DMS 273 (cell line): Measurements from ENCODE around the gene C2CD2L.
"Not testable (repeated sequence)": the region's sequence is repeated elsewhere in the genome, so short reads cannot be mapped to it uniquely, and the experiment has no call there.

Experiments used
- DNase-seq: peaks from one replicate; lab custom pipeline; 2025; ENCODE audit not compliant: unreplicated experiment; lab: John Stamatoyannopoulos, UW

The C2CD2L gene

DNA sequence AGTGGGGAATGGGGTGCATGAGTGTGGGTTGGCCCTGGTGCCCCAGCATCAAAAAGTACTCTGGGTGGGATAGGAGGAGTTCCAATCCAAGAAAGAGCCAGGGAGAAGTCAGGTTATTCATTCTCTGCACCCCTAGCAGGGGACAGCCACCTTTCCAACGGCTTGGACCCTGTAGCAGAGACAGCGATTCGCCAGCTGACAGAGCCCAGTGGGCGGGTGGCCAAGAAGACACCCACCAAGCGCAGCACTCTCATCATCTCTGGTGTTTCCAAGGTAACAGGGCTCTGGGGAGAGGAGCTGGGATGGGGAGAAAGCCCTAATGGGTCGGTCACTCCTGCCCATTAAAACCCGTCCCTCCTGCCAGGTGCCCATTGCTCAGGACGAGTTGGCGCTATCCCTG lies 6.6 kb downstream of the C2CD2L start:
- DNase-seq, result no peak

DNA sequence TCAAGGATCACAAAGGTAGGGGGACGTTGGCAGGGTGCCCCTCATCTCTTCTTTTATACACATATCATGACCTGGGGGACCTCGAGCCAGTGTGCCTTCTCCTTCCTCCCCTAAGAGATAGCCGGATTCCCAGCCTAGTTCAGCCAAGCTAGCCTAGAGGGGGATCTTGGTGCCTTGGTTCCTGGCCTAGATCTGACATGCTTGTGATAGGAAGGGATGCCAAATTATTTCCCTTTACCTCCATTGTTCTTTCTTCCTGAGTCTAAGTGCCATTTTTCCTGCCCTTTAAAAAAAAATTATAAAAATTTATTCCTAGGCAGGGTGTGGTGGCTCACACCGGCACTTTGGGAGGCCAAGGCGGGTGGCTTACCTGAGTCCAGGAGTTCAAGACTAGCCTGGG lies 7.2 kb downstream of the C2CD2L start:
- no peak for DNase-seq

DNA sequence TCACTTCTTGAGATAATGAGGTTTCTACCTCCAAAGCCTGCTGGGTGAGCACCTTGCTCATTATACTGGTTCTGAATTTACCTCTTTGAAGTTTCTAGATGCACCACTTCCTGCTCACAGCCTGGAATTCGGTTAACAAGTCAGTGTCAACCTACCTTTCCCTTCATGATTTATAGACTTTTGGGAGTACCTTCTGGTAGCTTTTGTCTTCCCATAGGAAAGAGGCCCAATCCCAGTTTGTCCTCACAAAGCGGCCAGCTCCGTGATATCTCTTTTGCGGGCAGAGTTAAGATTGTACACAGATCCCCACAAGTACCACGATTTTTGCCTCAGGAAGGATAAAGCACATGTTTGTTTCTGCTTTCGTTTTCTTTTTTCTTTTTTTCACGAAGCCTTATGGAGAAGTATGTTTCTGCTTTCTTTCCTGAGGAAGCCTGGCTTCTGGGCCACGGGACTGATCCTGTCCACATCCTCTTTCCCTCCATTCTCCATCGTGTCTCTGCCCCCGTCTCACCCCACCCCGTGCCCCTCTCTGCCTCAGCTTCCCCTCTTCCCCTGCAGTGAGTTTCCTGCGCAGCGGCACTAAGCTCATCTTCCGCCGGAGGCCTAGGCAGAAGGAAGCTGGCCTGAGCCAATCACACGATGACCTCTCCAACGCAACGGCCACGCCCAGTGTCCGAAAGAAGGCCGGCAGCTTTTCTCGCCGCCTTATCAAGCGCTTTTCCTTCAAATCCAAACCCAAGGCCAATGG lies 8.5 kb downstream of the C2CD2L start:
- DNase-seq, result no peak

DNA sequence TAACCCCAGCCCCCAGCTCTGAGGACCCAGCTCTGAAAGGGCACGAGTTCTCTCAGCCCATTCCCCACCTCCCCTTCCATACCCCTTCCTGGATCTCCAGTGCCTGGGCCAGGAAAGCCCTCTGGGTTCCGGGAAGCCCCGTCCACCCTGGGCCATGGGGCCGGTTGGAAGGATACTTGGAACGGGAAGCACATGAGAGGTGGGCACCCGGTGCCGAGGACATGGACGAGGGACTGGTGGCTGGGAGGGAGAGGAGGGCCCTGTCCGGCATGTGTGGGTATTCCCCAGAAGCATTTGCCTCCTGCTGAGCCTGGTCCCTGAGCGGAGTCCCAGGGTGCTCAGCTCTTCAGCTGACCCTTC lies 9.1 kb downstream of the C2CD2L start:
- DNase-seq, result no peak

DNA sequence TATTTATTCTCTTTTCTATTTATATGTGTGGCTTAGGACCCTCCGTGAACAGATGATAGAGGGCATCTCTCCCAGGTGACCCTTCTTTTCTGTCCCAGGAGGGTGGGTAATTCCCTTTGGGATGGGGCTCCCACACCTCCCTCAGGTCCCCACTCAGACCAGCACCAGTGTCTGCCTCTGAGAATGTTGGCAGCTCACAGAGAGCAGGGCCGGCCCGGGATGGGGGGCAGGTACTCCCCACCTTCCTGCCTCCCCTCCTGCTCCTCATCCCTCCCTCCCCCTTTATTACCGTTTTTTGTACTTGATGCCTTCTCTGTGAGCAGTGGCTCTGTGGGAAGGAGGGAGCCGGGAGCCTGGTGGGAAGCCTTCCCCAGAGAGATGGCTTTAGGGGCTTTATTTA lies 9.5 kb downstream of the C2CD2L start:
- DNase-seq, result no peak

DNA sequence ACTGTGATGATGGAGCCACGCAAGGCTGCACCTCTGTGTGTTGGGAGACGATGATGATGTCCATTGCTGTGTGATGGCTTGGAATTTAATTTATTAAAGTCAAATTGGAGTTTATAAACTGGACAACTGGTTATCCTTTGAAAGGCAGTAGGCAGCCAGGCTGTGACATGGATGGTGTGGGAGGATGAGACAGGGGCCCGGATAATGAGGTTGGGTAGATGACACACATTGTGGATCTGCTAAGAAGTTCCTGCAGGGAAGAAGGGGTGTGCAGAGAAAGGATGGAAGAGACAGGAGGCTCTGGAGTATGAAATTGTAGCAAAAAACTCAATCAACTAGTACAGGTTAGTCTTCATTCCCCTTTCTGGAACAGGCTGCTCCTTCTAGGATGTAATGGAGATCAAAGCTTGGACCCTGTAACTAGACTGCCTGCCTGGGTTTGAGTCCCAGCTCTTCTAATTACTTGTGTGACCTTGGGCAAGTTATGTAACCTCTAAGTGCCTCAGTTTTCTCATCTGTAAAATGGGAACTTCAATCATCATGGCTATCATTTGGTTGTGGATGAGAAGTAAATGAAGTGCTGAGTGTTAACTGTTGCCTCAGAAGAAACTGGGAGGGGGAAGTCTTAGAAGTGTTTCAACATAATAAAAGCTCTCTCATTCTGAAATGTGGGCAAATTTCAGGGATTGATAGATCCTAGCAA lies 10.0 kb downstream of the C2CD2L start:
- DNase-seq, result no peak

DNA sequence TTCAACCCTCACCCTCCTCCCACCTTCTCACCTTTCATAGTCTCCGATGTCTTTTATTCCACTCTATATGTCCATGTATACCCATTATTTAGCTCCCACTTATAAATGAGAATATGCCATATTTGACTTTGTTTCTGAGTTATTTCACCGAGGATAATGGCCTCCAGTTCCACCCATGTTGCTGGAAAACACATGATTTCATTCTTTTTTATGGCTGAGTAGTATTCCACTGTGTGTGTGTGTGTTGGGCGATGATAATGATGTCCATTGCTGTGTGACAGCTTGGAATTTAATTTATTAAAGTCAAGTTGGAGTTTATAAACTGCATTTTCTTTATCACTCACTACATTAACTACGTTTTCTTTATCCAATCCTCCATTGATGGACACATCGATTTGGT lies 11.1 kb downstream of the C2CD2L start:
- DNase-seq, result no peak

DNA sequence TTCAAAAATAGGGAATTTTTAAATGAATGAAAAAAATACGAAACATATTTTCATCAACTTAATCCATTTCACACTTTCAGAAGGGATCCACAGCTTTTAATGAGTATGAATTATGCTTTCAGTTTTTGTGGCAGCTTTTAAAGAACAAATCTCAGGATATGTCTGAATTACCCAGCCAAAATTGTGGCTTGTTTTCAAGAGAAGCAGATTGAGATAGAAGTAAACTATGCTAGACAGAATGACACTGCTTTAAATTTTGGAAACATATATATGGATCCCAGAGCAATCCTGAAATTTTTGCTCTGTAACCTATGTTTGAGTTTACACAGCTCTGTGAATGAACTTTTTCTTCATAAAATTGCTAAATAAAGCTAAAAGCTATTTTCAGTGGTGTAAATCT lies 11.8 kb downstream of the C2CD2L start:
- DNase-seq, result no peak

DNA sequence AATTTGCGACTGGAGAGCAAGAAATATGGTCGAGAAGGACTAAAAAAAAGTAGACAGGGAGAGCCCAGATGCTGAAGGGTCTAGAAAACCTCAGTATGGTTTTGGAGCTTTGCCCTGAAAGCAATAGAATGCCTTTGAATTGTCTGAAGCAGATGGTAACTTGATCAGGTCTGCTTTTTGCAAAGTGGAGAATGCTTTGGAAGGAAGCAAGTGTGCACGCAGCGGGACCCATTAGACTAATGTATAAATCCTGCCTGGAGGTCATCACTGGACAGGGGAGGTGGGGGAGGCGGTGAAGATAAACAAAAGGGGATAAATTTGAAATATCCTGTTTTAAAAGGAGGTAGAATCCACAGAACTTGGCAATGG lies 13.5 kb downstream of the C2CD2L start:
- DNase-seq, result peak; percentile 78

DNA sequence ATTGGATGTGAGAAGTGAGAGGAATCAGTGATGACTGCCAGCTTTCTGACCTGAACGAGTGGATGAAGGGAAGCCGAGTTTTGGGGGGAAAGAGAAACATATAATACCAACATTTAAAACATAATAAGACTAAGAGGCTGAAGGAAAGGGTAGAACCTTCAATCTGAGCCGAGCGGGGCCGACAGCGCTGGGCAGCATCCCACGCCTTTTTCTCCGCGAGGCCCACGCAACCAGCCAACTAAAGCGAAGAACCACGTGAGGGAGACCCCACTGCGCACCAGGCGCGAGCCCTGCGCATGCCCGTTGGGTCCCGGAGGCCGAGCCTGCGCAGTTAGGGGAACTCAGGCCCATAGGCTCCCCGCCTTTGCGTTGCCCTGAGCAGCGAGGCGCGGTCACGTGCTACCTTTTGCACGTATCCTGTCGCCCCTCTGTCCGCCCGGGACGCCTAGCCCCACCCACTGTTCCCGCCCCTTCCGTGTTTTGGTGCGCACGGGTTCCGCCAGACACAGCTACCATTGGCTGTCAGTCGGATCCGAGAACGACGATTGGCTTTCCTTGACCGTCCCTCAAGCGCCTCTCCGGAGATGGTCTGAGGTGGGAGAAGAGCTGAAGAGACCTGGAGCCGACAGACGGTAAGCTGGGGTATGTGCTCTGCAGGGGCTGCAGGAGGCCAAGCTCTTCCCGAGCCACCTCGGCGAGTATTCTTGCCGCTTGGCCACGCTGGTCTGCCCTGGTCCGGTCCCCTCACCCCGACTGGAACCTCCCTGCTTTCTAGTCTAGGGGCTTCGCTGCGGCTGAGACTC lies 14.1 kb downstream of the C2CD2L start, which contains the start of gene HINFP:
TSS of gene HINFP (plus strand) at position 573 of the 803 bp plus-strand sequence. CDS start 5,365 bp downstream, outside the sequence.
- peak; percentile 99 for DNase-seq

DNA sequence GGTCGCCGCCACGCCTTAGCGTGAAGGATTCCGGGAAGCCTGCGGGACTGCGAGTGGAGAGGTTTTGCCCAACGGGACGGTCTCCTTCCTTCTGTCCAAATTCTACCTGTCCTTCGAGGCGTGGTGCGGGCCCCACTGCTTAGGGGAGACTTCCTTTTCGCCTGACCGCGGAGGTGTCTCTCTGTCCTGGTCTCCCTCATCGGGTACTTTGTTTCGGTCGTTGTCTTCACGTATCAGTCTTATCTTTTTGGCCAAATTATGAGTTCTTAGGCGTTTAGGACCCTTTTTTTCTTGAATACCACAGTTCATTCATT lies 14.6 kb downstream of the C2CD2L start:
- no peak for DNase-seq

DNA sequence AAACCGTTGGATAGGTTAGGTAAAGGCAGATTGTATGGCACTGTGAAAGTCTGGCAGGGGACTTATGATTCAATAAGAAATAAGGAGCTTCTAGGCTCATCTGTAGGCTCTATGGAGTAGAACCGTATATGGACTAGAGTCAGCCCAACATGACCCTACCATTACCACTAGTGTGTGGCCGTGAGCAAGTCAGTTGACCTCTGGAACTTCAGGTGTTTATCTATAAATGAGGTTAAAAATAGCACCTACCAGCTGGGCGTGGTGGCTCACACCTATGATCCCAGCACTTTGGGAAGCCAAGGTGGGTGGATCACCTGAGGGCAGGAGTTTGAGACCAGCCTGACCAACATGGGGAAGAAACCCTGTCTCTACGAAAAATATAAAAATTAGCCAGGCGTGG lies 18.7 kb downstream of the C2CD2L start:
- no peak for DNase-seq

DNA sequence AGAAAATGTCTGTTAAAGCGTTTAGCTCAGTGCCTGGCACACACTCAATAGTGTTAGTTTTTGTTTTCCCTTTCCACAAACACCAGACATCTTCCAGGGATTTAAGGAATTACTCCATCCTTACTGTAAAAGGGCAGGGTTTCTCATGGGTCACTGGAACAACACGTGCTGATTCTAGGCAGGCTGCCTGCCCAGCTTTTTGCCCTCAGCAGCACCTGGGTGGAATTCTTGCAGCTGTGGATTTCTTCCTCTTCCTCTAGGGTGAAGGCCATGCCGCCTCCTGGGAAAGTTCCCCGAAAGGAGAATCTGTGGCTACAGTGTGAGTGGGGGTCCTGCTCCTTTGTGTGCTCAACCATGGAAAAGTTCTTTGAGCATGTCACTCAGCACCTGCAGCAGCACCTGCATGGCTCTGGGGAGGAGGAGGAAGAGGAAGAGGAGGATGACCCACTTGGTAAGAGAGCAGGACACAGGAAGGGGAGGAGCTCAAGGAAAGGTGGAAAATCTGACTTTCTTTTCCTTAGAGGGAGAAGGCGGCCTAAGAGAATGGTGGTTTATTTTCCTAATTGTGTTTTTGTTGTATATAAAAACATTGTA lies 19.6 kb downstream of the C2CD2L start:
- no peak for DNase-seq

DNA sequence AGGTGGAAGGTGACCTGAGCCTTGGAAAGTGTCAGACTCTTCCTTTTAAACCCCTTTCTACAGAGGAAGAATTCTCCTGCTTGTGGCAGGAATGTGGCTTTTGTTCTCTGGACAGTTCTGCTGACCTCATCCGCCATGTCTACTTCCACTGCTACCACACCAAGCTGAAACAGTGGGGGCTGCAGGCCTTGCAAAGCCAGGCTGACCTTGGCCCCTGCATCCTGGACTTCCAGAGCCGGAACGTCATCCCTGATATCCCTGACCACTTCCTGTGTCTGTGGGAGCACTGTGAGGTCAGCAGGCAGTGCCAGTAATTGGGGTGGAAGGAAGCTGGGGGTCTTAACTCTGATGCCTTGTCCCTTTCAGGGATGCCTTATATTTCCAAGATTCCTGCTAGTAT lies 23.5 kb downstream of the C2CD2L start:
- DNase-seq, result no peak

DNA sequence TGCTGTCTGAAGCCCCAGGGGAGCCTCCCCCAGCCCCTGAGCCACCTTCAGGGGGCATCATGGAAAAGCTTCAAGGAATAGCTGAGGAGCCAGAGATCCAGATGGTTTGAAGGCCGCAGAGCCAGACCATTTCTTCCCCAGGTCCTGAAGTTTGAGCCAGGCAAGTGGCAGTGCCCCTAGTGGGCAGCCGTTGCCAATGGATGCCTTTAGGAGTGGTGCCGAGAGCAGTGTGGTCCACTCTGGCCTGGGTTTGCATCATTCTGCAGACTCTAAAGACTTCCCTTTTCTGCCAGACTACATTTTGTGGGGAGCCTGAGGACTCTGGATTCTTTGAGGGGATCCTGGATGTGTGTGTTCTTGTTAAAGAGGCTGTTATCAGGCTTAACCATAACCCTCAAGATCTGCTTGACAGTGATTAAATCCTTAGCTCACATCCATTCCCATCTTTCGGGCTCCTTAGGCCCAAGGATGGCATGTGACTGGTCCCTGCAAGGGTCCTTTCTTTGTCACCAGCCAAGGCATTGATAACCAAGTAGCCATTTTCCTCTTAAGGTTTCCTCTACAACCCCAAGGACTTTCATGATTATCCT lies 27.3 kb downstream of the C2CD2L start:
- peak; percentile 52 for DNase-seq

DNA sequence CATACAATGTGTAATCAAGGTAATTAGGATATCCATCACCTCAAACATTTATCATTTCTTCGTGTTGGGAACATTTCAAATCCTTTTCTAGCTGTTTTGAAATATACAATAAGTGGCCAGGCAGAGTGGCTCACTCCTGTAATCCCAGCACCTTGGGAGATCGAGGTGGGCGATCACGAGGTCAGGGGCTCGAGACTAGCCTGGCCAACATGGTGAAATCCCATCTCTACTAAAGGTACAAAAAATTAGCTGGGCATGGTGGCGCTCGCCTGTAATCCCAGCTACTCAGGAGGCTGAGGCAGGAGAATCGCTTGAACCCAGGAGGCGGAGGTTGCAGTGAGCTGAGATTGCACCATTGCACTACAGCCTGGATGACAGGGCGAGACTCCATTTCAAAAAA lies 32.1 kb downstream of the C2CD2L start:
- not testable (repeated sequence) for DNase-seq

DNA sequence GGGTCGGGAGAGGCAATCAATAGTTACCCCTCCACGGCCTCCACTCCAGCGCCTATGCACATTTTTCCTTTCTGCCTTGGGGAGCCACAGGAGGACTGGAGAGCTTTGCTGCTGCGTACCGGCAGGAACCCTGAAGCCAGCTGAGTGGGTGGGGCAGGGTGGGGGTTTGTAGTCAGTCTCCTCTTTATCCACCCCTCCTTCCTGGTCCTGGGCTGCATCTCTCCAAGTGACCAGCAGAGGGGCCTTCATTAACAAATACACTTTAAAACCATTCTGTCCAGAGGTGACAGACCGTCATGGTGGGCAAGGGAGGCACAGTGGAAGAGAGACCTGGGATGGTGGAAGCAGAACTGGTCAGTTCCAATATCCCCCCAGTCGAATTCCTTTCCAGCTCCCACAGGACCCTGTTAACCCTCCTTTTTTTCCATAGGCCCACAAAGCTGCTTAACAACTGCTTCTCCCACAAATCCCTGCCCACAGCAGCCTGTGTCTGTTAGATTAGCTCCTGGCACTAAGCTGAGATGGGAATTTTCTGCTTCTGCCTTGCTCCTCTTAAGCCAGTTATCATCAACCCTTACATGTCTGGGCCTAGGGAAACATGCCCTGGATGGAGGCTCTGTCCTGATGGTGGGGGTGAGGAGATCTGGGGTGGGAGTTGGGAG lies 37.8 kb downstream of the C2CD2L start:
- peak; percentile 80 for DNase-seq

DNA sequence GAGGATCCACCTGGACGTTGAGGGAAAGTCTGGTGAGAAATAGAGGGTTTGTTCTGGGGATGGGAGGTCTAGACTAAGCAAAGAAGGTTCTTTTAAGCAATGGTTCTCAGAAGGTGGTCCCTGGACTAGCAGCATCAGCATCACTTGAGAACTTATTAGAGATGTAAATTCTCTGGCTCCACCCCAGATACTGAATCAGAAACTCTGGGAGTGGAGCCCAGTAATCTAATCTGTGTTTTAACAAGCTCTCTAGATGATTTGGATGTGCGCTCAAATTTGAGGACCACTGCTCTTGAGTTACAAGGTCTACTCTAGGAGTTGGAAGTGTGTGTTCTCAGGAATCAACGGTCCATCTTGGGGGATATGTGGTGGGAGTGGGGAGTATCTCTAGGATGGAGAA lies 38.4 kb downstream of the C2CD2L start:
- no peak for DNase-seq

DNA sequence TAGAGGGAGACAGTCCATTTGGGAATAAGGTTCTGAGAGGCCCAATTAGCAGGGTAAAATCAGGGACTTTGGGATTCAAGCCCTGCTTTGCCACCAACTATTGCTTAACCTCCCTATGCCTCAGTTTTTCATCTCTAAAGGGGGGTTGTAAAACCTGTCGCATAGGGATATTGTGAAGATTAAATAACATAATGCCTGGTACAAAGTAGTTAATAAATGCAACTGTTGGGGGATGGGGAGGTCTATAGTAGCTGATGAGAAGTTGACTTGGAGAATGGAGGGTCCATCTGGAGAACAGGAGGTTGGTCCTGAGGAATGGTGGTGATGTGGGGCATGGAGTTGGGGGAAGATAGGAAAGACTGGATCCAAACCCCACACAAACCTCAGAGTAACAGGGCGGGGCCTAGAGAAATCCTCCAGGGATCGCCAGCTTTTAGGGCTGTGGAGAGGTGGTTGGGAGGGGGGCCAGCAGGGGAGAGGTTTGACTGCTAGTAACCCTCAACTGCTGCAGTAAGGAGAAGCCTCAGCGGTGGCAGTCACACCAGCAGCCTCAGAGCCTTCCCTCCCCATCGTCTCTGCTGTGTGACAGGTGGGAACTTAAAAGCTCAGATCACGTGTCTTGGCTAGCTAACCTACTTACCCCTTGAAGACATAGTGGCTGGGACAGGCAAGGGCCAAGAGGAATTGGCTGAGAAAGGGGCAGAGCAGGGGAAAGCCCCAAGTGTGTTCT lies 40.6 kb downstream of the C2CD2L start:
- peak; percentile 57 for DNase-seq

DNA sequence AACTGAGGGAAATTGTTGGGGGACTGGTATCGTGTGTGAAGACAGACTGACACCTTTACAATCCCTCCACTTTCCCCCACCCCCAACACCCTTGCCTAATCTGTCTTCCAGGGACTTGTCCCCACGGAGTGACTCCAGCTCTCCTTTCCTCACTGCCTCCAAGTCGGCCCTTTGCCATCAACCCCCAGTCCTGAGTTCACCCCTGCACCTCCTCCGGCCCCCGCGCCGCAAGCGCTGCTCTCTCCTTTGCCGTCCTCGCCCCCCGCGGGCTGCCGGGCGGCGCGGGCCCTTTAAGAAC lies 41.5 kb downstream of the C2CD2L start:
- no peak for DNase-seq
